ENCODE results near the gene UBA52.
A peak's percentile ranks its signal among the peaks of the same experiment; 100 is the strongest.

Gene UBA52

GRCh38 chr19:18557411-18558201, 14.1 kb upstream of the UBA52 start, which contains the start of gene KXD1:
TSS of gene KXD1 (plus strand) at chr19:18557870. CDS start at chr19:18562057, 4,187 bp downstream.
- DNase-seq (ENCODE audit: low read depth in 2 of 2), result peak; percentile 100
- peak within 1 kb of the TSS; percentile 93 to 99 for H3K4me3 ChIP-seq (replicated peaks in 1 of 2; ENCODE audit: low read depth in 2 of 2, low read length in 2 of 2)
- TF ChIP-seq CTCF (IDR thresholded peaks at IDR 0.05; ENCODE audit: low read depth, low read length), result no peak

GRCh38 chr19:18558202-18558555, 13.5 kb upstream of the UBA52 start:
- no peak for DNase-seq (ENCODE audit: low read depth in 2 of 2)
- peak overlapping the region; percentile 93 to 99 for H3K4me3 ChIP-seq (replicated peaks in 1 of 2; ENCODE audit: low read depth in 2 of 2, low read length in 2 of 2)
- TF ChIP-seq CTCF (IDR thresholded peaks at IDR 0.05; ENCODE audit: low read depth, low read length), result no peak

- TF ChIP-seq CTCF (IDR thresholded peaks at IDR 0.05; ENCODE audit: low read depth, low read length), result no peak
- peak overlapping the region; percentile 93 to 99 for H3K4me3 ChIP-seq (replicated peaks in 1 of 2; ENCODE audit: low read depth in 2 of 2, low read length in 2 of 2)
- no peak for DNase-seq (ENCODE audit: low read depth in 2 of 2)
Observed at GRCh38 chr19:18558604-18559003, 13.1 kb upstream of the UBA52 start.

DNA sequence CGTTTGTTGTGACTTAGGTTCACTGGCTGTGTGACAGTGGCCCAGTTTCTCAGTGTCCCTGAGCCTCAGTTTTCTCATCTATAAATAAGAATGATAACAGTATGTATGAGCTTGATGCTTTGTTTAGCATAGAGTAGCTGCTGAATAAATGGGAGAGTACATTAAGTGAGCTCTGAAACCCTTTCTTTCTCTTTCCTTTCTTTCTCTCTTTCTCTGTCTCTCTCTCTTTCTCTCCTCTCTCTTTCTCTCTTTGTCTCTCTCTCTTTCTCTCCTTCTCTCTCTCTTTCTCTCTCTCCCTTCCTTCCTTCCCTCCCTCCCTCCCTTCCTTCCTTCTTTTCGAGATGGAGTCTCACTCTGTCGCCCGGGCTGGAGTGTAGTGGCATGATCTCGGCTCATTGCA, 12.0 kb upstream of the UBA52 start:
- DNase-seq (ENCODE audit: low read depth in 2 of 2), result no peak
- no peak for TF ChIP-seq CTCF (IDR thresholded peaks at IDR 0.05; ENCODE audit: low read depth, low read length)
- H3K4me3 ChIP-seq (replicated peaks in 1 of 2; ENCODE audit: low read depth in 2 of 2, low read length in 2 of 2), result no peak overlapping the region

GRCh38 chr19:18562086-18562485, 9.6 kb upstream of the UBA52 start:
- DNase-seq (ENCODE audit: low read depth in 2 of 2), result peak; percentile 56 to 94
- no peak for TF ChIP-seq CTCF (IDR thresholded peaks at IDR 0.05; ENCODE audit: low read depth, low read length)
- no peak overlapping the region for H3K4me3 ChIP-seq (replicated peaks in 1 of 2; ENCODE audit: low read depth in 2 of 2, low read length in 2 of 2)

DNA sequence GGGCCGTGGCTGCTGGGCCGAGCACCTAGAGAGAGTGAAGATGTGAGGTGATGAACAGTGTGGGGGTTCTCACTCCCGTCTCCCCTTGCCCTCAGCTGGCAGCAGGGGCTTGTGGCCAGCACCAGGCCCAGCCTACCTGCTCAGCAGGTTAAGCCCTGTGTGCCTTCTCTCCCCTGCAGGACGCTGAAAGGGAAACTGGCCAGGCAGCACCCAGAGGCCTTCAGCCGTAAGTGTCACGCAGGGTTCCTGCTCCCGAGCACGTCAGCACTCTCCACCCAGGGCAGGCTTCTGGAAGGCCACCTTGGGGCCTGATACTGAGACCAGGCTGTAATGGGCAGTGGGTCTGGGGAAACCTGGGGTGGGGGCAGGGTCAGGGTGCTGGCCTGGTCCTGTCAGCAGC, 4.7 kb upstream of the UBA52 start:
- H3K4me3 ChIP-seq (replicated peaks in 1 of 2; ENCODE audit: low read depth in 2 of 2, low read length in 2 of 2), result no peak overlapping the region
- no peak for DNase-seq (ENCODE audit: low read depth in 2 of 2)
- no peak for TF ChIP-seq CTCF (IDR thresholded peaks at IDR 0.05; ENCODE audit: low read depth, low read length)

- DNase-seq (ENCODE audit: low read depth in 2 of 2), result no peak
- no peak for TF ChIP-seq CTCF (IDR thresholded peaks at IDR 0.05; ENCODE audit: low read depth, low read length)
- H3K4me3 ChIP-seq (replicated peaks in 1 of 2; ENCODE audit: low read depth in 2 of 2, low read length in 2 of 2), result no peak overlapping the region
Observed at GRCh38 chr19:18568367-18568766, 3.3 kb upstream of the UBA52 start.
